Astrocyte of the cerebellum (primary cell): ENCODE results near the gene FN1.

Experiments used
- DNase-seq: peaks from one replicate; pipeline ENCODE4 v3.0.0-alpha.2; 2011; ENCODE audit warnings: low read depth
- H3K4me3 ChIP-seq: 2 replicates; pipeline ENCODE4 v1.5.1; 2011; ENCODE audit warnings: mild to moderate bottlenecking, low read depth, low read length, moderate library complexity
- CTCF ChIP-seq: IDR thresholded peaks from 2 replicates; pipeline ENCODE4 v1.5.1; 2012; ENCODE audit warnings: low read length, low read depth, moderate library complexity, mild to moderate bottlenecking; ENCODE audit errors: missing control alignments
- in situ Hi-C: cut with HindIII; loops from 2 replicates; pipeline ENCODE4 v1.10.0; 2017; ENCODE audit warnings: low sequenced_read_pairs

The FN1 gene

DNA sequence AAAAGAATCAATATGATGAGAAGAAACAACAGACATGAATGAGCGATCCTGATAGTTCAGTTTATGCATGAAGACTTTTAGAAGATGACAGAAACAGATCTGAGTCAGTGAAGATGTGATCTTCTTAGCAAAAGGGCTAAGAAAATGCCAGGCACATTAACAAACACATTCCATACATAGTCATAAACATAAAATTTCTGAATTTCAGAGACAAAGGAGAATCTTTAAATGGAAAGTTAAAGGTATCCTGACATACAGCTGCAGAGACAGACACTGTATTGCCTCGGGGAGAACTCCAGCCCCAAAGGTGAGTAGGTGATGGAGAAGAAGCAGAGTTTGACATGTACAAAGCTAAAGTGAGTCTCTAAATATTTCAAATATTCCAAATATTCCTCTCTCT, 40.6 kb upstream of the FN1 start:
- no peak for DNase-seq
- in situ Hi-C loops: no loop called here
- H3K4me3 ChIP-seq: no peak overlapping the region
- no peak for TF ChIP-seq CTCF

DNA sequence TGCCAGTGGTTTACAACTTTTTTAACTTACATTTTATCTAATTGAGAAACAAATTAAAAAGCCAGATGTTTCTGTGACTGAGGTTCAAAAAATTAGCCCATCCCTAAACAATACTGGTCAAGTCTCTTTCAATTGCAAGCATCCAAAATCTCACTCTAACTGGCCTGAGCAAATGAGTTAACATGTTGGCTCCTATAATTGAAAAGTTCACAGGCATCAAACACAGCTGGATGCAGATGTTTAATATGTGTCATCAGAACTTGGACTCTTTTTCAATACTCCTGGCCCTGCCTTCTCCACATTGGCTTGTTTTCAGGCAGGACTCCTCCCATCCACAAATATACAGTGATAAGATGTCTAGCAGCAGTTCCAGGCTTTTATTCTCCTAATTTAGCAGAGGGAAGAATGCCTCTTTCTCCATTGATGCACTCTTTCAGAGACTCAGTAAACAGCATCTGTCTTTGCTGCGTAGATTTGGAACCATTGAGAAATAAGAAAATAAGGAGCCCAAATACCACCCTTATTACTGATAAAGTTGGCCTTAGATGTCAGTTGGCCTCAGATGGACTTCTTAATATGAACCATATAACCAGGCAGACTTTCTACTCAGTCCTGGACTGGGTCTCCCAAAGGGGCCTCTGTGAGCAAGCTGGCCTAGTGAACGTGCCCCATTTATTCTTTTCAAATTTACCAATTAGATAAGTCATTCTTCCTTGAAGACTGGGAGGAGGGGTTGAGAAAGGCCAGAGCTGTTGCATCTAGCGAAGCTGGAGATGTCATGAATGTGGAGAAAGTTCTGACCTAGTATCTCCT, 30.4 kb upstream of the FN1 start:
- in situ Hi-C loops: no loop called here
- DNase-seq: no peak
- no peak overlapping the region for H3K4me3 ChIP-seq
- no peak for TF ChIP-seq CTCF

- no peak for TF ChIP-seq CTCF
- in situ Hi-C loops: no loop called here
- no peak for DNase-seq
- no peak overlapping the region for H3K4me3 ChIP-seq
Observed at GRCh38 chr2:215465256-215465655, 29.4 kb upstream of the FN1 start.

DNA sequence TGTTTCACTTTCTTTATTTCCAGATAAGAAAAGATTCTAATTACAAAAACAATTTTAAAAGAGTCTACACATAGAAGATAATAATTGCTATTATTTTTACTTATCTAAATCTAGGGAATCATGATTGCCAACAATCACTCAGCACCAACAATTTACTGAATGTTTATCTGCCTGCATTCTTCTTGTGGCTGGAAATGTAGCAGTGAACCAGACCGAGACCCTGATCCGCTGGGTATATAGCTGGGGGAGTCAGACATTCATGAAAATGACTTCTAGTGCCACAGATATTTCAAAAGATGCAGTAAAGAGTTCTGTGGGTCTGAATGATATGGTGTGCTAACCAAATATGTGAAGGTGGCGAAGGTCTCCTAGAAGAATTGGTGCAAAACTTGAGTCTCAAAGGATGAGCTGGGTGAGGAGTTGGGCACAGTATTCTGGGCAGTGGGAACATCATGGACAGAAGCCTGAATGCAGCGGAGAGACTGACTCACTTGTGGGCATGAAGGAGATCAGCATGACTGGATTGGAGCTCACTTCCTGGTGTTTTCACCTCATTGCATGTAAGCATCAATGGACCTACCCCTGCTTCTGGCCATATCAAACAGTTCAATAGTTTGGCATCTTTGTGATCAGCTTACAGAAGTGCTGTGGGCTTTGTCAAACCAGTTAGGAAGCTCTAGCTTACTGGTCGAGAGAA, 26.1 kb upstream of the FN1 start:
- no peak for DNase-seq
- TF ChIP-seq CTCF: no peak

GRCh38 chr2:215460682-215461382, 25.0 kb upstream of the FN1 start:
- in situ Hi-C loops: no loop called here
- DNase-seq: peak; percentile 71
- H3K4me3 ChIP-seq: no peak overlapping the region
- TF ChIP-seq CTCF: no peak

More for the DNA sequence above, 26.1 kb upstream of the FN1 start:
- H3K4me3 ChIP-seq: no peak overlapping the region
- in situ Hi-C loops: no loop called here

DNA sequence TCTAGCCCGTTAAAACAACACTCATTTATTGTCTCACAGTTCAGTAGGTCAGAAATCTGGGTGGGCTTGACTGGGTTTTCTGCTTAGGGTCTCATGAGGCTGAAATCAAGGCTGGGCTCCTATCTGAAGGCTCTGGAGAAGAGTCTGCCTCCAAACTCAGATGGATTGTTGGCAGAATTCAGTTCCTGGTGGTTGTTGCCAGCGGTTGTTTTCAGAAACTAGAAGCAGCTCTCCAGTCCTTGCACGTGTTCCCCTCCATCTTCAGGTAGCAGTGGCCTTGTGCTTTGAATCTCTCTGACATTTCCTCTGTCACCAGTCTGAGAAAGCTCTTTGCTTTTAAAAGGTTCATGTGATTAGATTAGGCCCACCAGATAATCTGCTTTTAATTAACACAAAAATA, 20.1 kb upstream of the FN1 start:
- in situ Hi-C loops: loop anchor here (10.0 kb wide), 1 partner anchor 459 kb away; no protein-coding TSS in a partner anchor
- no peak for TF ChIP-seq CTCF
- H3K4me3 ChIP-seq: no peak overlapping the region
- no peak for DNase-seq
